Panc1 (cell line): ENCODE results near the gene DCST2.

Experiments
- TF ChIP-seq, protein P1 (sequence below): fragments of 450-650 bp; IDR thresholded peaks from 2 replicates; pipeline ENCODE4 v1.5.1; 2017; ENCODE audit warnings: mild to moderate bottlenecking
- TF ChIP-seq, protein P2 (sequence below), 2 experiments: IDR thresholded peaks; 2 replicates each; pipeline ENCODE4 v1.6.1; 2011 to 2012; ENCODE audit warnings: low read depth in 2 of 2, control low read depth in 1 of 2, low read length in 1 of 2, mild to moderate bottlenecking in 1 of 2, moderate library complexity in 1 of 2; ENCODE audit not compliant: insufficient read depth in 1 of 2

DNA sequence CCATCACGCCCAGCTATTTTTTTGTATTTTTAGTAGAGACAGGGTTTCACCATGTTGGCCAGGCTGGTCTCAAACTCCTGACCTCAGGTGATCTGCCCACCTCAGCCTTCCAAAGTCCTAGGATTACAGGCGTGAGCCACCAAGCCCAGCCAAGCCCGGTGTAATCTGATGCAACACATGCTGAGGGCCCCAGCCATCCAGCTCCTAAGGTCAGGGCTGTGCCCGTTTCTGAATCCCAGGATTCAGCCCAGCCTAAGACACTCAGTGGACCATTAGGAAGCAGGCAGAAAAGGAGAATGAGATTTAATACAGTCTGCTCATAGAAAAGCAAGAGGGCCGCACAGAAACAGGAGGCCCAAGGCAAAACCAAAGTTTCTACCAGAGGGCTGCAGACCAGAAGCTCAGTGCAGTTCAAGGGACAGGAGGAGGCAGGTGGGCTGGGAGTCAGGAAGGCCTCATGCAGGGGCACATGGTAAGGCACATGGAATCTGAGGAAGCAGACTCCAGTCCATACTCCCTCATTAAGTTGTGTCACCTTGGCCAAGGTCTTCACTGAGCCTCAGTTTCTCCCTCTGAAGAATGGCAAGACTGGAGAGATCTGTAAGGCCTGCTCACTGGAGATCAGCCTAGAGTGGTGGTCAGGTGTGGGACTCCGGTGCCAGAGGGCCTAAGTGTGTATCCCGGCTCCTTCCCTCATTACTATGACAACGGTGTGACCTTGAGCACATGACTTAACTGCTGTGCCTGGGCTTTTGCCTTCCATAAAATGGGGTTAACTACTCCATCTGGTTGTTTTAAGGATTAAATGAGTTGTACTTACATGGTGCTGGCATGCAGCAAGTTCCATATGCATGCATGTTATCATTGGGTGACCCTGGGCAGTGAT is 15.1 kb upstream of the DCST2 start:
- TF ChIP-seq, protein P1, sequence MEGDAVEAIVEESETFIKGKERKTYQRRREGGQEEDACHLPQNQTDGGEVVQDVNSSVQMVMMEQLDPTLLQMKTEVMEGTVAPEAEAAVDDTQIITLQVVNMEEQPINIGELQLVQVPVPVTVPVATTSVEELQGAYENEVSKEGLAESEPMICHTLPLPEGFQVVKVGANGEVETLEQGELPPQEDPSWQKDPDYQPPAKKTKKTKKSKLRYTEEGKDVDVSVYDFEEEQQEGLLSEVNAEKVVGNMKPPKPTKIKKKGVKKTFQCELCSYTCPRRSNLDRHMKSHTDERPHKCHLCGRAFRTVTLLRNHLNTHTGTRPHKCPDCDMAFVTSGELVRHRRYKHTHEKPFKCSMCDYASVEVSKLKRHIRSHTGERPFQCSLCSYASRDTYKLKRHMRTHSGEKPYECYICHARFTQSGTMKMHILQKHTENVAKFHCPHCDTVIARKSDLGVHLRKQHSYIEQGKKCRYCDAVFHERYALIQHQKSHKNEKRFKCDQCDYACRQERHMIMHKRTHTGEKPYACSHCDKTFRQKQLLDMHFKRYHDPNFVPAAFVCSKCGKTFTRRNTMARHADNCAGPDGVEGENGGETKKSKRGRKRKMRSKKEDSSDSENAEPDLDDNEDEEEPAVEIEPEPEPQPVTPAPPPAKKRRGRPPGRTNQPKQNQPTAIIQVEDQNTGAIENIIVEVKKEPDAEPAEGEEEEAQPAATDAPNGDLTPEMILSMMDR = no peak
- TF ChIP-seq, protein P2, sequence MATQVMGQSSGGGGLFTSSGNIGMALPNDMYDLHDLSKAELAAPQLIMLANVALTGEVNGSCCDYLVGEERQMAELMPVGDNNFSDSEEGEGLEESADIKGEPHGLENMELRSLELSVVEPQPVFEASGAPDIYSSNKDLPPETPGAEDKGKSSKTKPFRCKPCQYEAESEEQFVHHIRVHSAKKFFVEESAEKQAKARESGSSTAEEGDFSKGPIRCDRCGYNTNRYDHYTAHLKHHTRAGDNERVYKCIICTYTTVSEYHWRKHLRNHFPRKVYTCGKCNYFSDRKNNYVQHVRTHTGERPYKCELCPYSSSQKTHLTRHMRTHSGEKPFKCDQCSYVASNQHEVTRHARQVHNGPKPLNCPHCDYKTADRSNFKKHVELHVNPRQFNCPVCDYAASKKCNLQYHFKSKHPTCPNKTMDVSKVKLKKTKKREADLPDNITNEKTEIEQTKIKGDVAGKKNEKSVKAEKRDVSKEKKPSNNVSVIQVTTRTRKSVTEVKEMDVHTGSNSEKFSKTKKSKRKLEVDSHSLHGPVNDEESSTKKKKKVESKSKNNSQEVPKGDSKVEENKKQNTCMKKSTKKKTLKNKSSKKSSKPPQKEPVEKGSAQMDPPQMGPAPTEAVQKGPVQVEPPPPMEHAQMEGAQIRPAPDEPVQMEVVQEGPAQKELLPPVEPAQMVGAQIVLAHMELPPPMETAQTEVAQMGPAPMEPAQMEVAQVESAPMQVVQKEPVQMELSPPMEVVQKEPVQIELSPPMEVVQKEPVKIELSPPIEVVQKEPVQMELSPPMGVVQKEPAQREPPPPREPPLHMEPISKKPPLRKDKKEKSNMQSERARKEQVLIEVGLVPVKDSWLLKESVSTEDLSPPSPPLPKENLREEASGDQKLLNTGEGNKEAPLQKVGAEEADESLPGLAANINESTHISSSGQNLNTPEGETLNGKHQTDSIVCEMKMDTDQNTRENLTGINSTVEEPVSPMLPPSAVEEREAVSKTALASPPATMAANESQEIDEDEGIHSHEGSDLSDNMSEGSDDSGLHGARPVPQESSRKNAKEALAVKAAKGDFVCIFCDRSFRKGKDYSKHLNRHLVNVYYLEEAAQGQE (IDR thresholded peaks at IDR 0.05; ENCODE audit: insufficient read depth in 1 of 2, low read depth in 2 of 2, low read length in 1 of 2) = no peak
